GM13976 (cell line): ENCODE measurements around the gene OR9I1.

Experiments used
- DNase-seq: peaks from one replicate; pipeline ENCODE4 v3.0.0; 2012; ENCODE audit warnings: low spot score
- CTCF ChIP-seq: IDR thresholded peaks from 2 replicates; pipeline ENCODE4 v1.5.1; 2012; ENCODE audit warnings: borderline replicate concordance, mild to moderate bottlenecking; ENCODE audit not compliant: insufficient read depth; ENCODE audit errors: extremely low read depth, missing control alignments, control extremely low read depth
- in situ Hi-C: fragments of 300-500 bp; cut with MboI; formaldehyde crosslinking; loops from one replicate; pipeline ENCODE4 v1.12.0; 2022; ENCODE audit warnings: low sequenced_read_pairs, mixed read lengths, inconsistent platforms; ENCODE audit not compliant: unreplicated experiment

The OR9I1 gene

GRCh38 chr11:58086528-58086927 is 38.8 kb downstream of the OR9I1 start:
- in situ Hi-C loops, result no loop called here
- no peak for TF ChIP-seq CTCF
- DNase-seq, result no peak

- in situ Hi-C loops, result no loop called here
- TF ChIP-seq CTCF, result no peak
- DNase-seq, result no peak
Measured at GRCh38 chr11:58075781-58076180, 49.5 kb downstream of the OR9I1 start.

GRCh38 chr11:58070585-58070984 is 54.7 kb downstream of the OR9I1 start:
- in situ Hi-C loops, result no loop called here
- no peak for TF ChIP-seq CTCF
- DNase-seq, result no peak

- in situ Hi-C loops, result no loop called here
- DNase-seq, result no peak
- TF ChIP-seq CTCF, result no peak
Measured at GRCh38 chr11:58068655-58069054, 56.7 kb downstream of the OR9I1 start.

GRCh38 chr11:58067685-58068084 is 57.6 kb downstream of the OR9I1 start:
- in situ Hi-C loops, result no loop called here
- DNase-seq, result no peak

More at GRCh38 chr11:58067685-58068084, 57.6 kb downstream of the OR9I1 start:
- no peak for TF ChIP-seq CTCF
